ENCODE measurements around the gene OR11G2. TPM values are rescaled to one million over a fixed set of nuclear protein-coding genes. Genes with fewer than 3 reads are reported as not detected.

Gene OR11G2
- total RNA-seq, 1 experiment from 2014 or later, result not detected

- ChIA-PET CTCF (no interaction called here), POLR2A (ENCODE audit: unreplicated experiment) (no interaction called here)
- no peaks in the 10 kb centered on the region for H3K79me2 ChIP-seq (ENCODE audit: low read depth)
- no peak overlapping the region for H3K4me3 ChIP-seq
- H3K36me3 ChIP-seq (ENCODE audit: low read depth), result no peaks in the 10 kb centered on the region
- no peaks in the 10 kb centered on the region for H4K20me1 ChIP-seq (ENCODE audit: insufficient read depth)
- BruUV-seq (replicated peaks), result no TSS peak
- no peak overlapping the region for H3K27ac ChIP-seq
- DNase-seq, result no peak
- no peaks in the 10 kb centered on the region for H3K4me1 ChIP-seq (replicated peaks; ENCODE audit: insufficient read depth)
- H3K4me2 ChIP-seq, result no peak overlapping the region
- intact Hi-C loops (cut with micrococcal nuclease; ENCODE audit: unreplicated experiment), result no loop called here
- no peaks in the 10 kb centered on the region for H3K9me2 ChIP-seq (ENCODE audit: insufficient read depth)
- TF ChIP-seq EZH2 (IDR thresholded peaks at IDR 0.05; ENCODE audit: low read depth) (no peak), CTCF (conservative IDR thresholded peaks at IDR 0.05) (no peak)
- no peaks in the 10 kb centered on the region for H3K9me3 ChIP-seq (ENCODE audit: insufficient read depth, low read depth)
- no peaks in the 10 kb centered on the region for H3K27me3 ChIP-seq (ENCODE audit: insufficient read depth, low read depth)
- no peaks in the 10 kb centered on the region for H3F3A ChIP-seq (ENCODE audit: insufficient read depth, low read depth)
- H2AFZ ChIP-seq, result no peak overlapping the region
These were observed 14.4 kb upstream of the OR11G2 start for GRCh38 chr14:20176330-20176729.

GRCh38 chr14:20177433-20177974 lies 13.2 kb upstream of the OR11G2 start:
- ChIA-PET POLR2A (ENCODE audit: unreplicated experiment) (no interaction called here), CTCF (no interaction called here)
- DNase-seq, result no peak
- H3K4me3 ChIP-seq, result no peak overlapping the region
- H3K9me3 ChIP-seq (ENCODE audit: insufficient read depth, low read depth), result no peaks in the 10 kb centered on the region
- no peaks in the 10 kb centered on the region for H3K4me1 ChIP-seq (replicated peaks; ENCODE audit: insufficient read depth)
- no TSS peak for BruUV-seq (replicated peaks)
- H3K9me2 ChIP-seq (ENCODE audit: insufficient read depth), result no peaks in the 10 kb centered on the region
- no peaks in the 10 kb centered on the region for H3F3A ChIP-seq (ENCODE audit: insufficient read depth, low read depth)
- TF ChIP-seq CTCF (conservative IDR thresholded peaks at IDR 0.05) (no peak), EZH2 (IDR thresholded peaks at IDR 0.05; ENCODE audit: low read depth) (no peak)
- no peak overlapping the region for H3K4me2 ChIP-seq
- no peaks in the 10 kb centered on the region for H3K36me3 ChIP-seq (ENCODE audit: low read depth)
- no peaks in the 10 kb centered on the region for H3K27me3 ChIP-seq (ENCODE audit: insufficient read depth, low read depth)
- intact Hi-C loops (cut with micrococcal nuclease; ENCODE audit: unreplicated experiment), result no loop called here
- H4K20me1 ChIP-seq (ENCODE audit: insufficient read depth), result no peaks in the 10 kb centered on the region
- no peak overlapping the region for H3K27ac ChIP-seq
- no peak overlapping the region for H2AFZ ChIP-seq
- no peaks in the 10 kb centered on the region for H3K79me2 ChIP-seq (ENCODE audit: low read depth)

GRCh38 chr14:20179218-20179617 lies 11.5 kb upstream of the OR11G2 start:
- Histone ChIP-seq H3K9me3 (ENCODE audit: insufficient read depth, low read depth) (no peaks in the 10 kb centered on the region), H3K27ac (no peak overlapping the region), H3K36me3 (ENCODE audit: low read depth) (no peaks in the 10 kb centered on the region), H3K4me3 (no peak overlapping the region), H4K20me1 (ENCODE audit: insufficient read depth) (no peaks in the 10 kb centered on the region), H3K4me1 (replicated peaks; ENCODE audit: insufficient read depth) (no peaks in the 10 kb centered on the region), H3K79me2 (ENCODE audit: low read depth) (no peaks in the 10 kb centered on the region), H3F3A (ENCODE audit: insufficient read depth, low read depth) (no peaks in the 10 kb centered on the region), H3K9me2 (ENCODE audit: insufficient read depth) (no peaks in the 10 kb centered on the region), H3K27me3 (ENCODE audit: insufficient read depth, low read depth) (no peaks in the 10 kb centered on the region), H3K4me2 (no peak overlapping the region), H2AFZ (no peak overlapping the region)
- TF ChIP-seq CTCF (conservative IDR thresholded peaks at IDR 0.05) (no peak), EZH2 (IDR thresholded peaks at IDR 0.05; ENCODE audit: low read depth) (no peak)
- no TSS peak for BruUV-seq (replicated peaks)
- no peak for DNase-seq
- ChIA-PET CTCF (no interaction called here), POLR2A (ENCODE audit: unreplicated experiment) (no interaction called here)
- intact Hi-C loops (cut with micrococcal nuclease; ENCODE audit: unreplicated experiment), result no loop called here
